MM.1S (cell line): Measurements from ENCODE around the gene THADA.

Experiments
- DNase-seq: peaks from one replicate; pipeline ENCODE4 v3.0.0-alpha.2; 2015
- H2AFZ ChIP-seq: fragments of 300-600 bp; sonication (generic); 2 replicates; pipeline ENCODE4 v1.6.0; 2016; ENCODE audit warnings: antibody characterized with exemption, low read length
- H3F3A ChIP-seq: fragments of 300-600 bp; sonication (generic); 2 replicates; pipeline ENCODE4 v1.6.1; 2016; ENCODE audit warnings: mild to moderate bottlenecking, antibody characterized with exemption, low read length, moderate library complexity, mixed read lengths; ENCODE audit not compliant: insufficient read depth
- H3K27ac ChIP-seq: fragments of 300-600 bp; sonication (generic); 2 replicates; pipeline ENCODE4 v1.5.1; 2016; ENCODE audit warnings: mild to moderate bottlenecking, low read length
- H3K27me3 ChIP-seq: fragments of 300-600 bp; sonication (generic); replicated peaks from 2 replicates; pipeline ENCODE4 v1.6.0; 2016; ENCODE audit warnings: low read length; ENCODE audit not compliant: insufficient read depth
- H3K36me3 ChIP-seq: fragments of 300-600 bp; sonication (generic); replicated peaks from 2 replicates; pipeline ENCODE4 v1.6.1; 2016; ENCODE audit warnings: mild to moderate bottlenecking, low read length, mixed read lengths; ENCODE audit not compliant: insufficient read depth
- H3K4me1 ChIP-seq: fragments of 300-600 bp; sonication (generic); 2 replicates; pipeline ENCODE4 v1.6.1; 2016; ENCODE audit warnings: low read length, mixed read lengths
- H3K4me2 ChIP-seq: fragments of 300-600 bp; sonication (generic); 2 replicates; pipeline ENCODE4 v1.6.0; 2016; ENCODE audit warnings: low read depth, low read length
- H3K4me3 ChIP-seq: fragments of 300-600 bp; sonication (generic); 2 replicates; pipeline ENCODE4 v1.5.1; 2016; ENCODE audit warnings: low read length, mixed read lengths
- H3K79me2 ChIP-seq: fragments of 300-600 bp; sonication (generic); 2 replicates; pipeline ENCODE4 v1.6.1; 2016; ENCODE audit warnings: mixed run types, low read length, mixed read lengths
- H3K9ac ChIP-seq: fragments of 300-600 bp; sonication (generic); 2 replicates; pipeline ENCODE4 v1.6.1; 2016; ENCODE audit warnings: low read length, mixed read lengths
- H3K9me2 ChIP-seq: fragments of 300-600 bp; sonication (generic); replicated peaks from 2 replicates; pipeline ENCODE4 v1.6.1; 2016; ENCODE audit warnings: mild to moderate bottlenecking, low read length, mixed read lengths; ENCODE audit not compliant: insufficient read depth
- H3K9me3 ChIP-seq: fragments of 300-600 bp; sonication (generic); replicated peaks from 2 replicates; pipeline ENCODE4 v1.6.1; 2016; ENCODE audit warnings: mild to moderate bottlenecking, low read length, mixed read lengths; ENCODE audit not compliant: insufficient read depth
- H4K20me1 ChIP-seq: fragments of 300-600 bp; sonication (generic); 2 replicates; pipeline ENCODE4 v1.6.1; 2016; ENCODE audit warnings: mild to moderate bottlenecking, low read length, moderate library complexity, mixed read lengths; ENCODE audit not compliant: insufficient read depth
- EZH2 ChIP-seq: fragments of 300-600 bp; sonication (generic); optimal IDR thresholded peaks from 2 replicates; pipeline ENCODE3; 2017; ENCODE audit warnings: low read depth, mild to moderate bottlenecking, antibody characterized with exemption, low read length, mixed read lengths
- EZH2phosphoT487 ChIP-seq: fragments of 300-600 bp; sonication (generic); IDR thresholded peaks from 2 replicates; pipeline ENCODE4 v1.6.1; 2018; ENCODE audit warnings: antibody characterized with exemption, low read length
- TF ChIP-seq, protein P1 (sequence below): fragments of 300-600 bp; sonication (generic); IDR thresholded peaks from 2 replicates; pipeline ENCODE4 v1.5.1; 2016; ENCODE audit warnings: antibody characterized with exemption, low read length, mixed read lengths

Gene THADA

GRCh38 chr2:43274721-43275120 is 321.1 kb downstream of the THADA start:
- H4K20me1 ChIP-seq: no peaks in the 10 kb centered on the region
- H3K4me1 ChIP-seq: no peaks in the 10 kb centered on the region
- no peaks in the 10 kb centered on the region for H3K27me3 ChIP-seq
- no peak overlapping the region for H3K4me3 ChIP-seq
- H3F3A ChIP-seq: no peaks in the 10 kb centered on the region
- no peak overlapping the region for H2AFZ ChIP-seq
- H3K36me3 ChIP-seq: no peaks in the 10 kb centered on the region
- no peak for DNase-seq
- no peak overlapping the region for H3K27ac ChIP-seq
- H3K79me2 ChIP-seq: no peaks in the 10 kb centered on the region
- H3K9ac ChIP-seq: no peak overlapping the region
- H3K4me2 ChIP-seq: no peak overlapping the region
- H3K9me3 ChIP-seq: no peaks in the 10 kb centered on the region
- H3K9me2 ChIP-seq: no peaks in the 10 kb centered on the region
- TF ChIP-seq, protein P1, sequence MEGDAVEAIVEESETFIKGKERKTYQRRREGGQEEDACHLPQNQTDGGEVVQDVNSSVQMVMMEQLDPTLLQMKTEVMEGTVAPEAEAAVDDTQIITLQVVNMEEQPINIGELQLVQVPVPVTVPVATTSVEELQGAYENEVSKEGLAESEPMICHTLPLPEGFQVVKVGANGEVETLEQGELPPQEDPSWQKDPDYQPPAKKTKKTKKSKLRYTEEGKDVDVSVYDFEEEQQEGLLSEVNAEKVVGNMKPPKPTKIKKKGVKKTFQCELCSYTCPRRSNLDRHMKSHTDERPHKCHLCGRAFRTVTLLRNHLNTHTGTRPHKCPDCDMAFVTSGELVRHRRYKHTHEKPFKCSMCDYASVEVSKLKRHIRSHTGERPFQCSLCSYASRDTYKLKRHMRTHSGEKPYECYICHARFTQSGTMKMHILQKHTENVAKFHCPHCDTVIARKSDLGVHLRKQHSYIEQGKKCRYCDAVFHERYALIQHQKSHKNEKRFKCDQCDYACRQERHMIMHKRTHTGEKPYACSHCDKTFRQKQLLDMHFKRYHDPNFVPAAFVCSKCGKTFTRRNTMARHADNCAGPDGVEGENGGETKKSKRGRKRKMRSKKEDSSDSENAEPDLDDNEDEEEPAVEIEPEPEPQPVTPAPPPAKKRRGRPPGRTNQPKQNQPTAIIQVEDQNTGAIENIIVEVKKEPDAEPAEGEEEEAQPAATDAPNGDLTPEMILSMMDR: no peak
- TF ChIP-seq EZH2phosphoT487 (no peak), EZH2 (no peak)

DNA sequence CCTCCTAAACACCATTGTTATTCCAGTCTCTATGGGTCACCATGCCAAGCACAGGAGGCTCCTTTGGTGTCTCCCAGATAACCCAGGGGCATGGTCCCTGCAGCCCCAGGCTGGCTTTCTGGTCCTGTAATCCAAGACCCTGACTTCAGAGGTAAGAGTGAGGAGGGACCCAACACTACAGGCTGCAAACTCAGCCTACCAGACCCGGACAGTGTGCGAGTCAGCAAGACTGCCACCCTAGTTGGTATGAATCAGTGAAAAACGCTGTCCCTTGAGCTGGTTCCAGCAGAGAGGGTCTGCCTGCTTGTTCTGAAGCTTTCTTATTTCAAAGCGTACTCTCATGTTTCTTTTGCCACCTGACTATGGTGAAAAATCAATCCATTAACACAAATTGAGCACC is 321.8 kb downstream of the THADA start:
- no peaks in the 10 kb centered on the region for H3K79me2 ChIP-seq
- no peaks in the 10 kb centered on the region for H3K36me3 ChIP-seq
- H3K4me2 ChIP-seq: no peak overlapping the region
- TF ChIP-seq EZH2phosphoT487: no peak
- no peak for TF ChIP-seq EZH2
- TF ChIP-seq, protein P1: no peak
- H3K9me2 ChIP-seq: no peaks in the 10 kb centered on the region
- H3K27ac ChIP-seq: no peak overlapping the region
- no peak overlapping the region for H3K9ac ChIP-seq
- DNase-seq: no peak
- H3K9me3 ChIP-seq: no peaks in the 10 kb centered on the region
- H4K20me1 ChIP-seq: no peaks in the 10 kb centered on the region
- H3K4me3 ChIP-seq: no peak overlapping the region
- H3K27me3 ChIP-seq: no peaks in the 10 kb centered on the region
- H3K4me1 ChIP-seq: no peaks in the 10 kb centered on the region
- no peaks in the 10 kb centered on the region for H3F3A ChIP-seq
- H2AFZ ChIP-seq: no peak overlapping the region

DNA sequence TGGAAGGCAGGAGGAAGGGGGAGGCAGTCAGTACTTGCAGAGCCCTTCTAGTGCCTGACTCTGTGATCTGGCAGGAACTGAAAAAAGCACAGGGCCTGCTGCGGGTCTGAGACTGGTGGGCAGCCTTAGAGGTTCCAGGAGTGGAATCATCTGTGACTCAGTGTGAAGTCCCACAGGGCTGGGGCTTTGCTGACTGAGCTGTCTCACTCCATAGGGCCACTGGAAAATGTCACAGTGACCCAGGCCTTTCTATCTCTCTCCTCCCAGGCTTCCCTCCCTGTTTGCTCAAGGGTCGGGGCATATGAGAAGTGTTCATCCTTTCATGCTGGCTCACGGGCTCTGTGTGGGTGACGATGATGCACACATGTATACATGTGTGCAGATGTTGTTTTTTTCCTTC is 322.3 kb downstream of the THADA start:
- Histone ChIP-seq H3F3A (no peaks in the 10 kb centered on the region), H3K4me2 (no peak overlapping the region), H3K9me3 (no peaks in the 10 kb centered on the region), H3K36me3 (no peaks in the 10 kb centered on the region), H3K27me3 (no peaks in the 10 kb centered on the region), H4K20me1 (no peaks in the 10 kb centered on the region), H3K4me1 (no peaks in the 10 kb centered on the region), H2AFZ (no peak overlapping the region), H3K9ac (no peak overlapping the region), H3K9me2 (no peaks in the 10 kb centered on the region), H3K27ac (no peak overlapping the region), H3K4me3 (no peak overlapping the region), H3K79me2 (no peaks in the 10 kb centered on the region)
- no peak for TF ChIP-seq EZH2
- DNase-seq: no peak

GRCh38 chr2:43270930-43271615 is 324.8 kb downstream of the THADA start:
- Histone ChIP-seq H3K36me3 (no peaks in the 10 kb centered on the region), H3K4me3 (no peak overlapping the region), H3K9me2 (no peaks in the 10 kb centered on the region), H2AFZ (no peak overlapping the region), H3K9me3 (no peaks in the 10 kb centered on the region), H4K20me1 (no peaks in the 10 kb centered on the region), H3K79me2 (no peaks in the 10 kb centered on the region), H3K27ac (no peak overlapping the region), H3F3A (no peaks in the 10 kb centered on the region), H3K27me3 (no peaks in the 10 kb centered on the region), H3K4me1 (no peaks in the 10 kb centered on the region), H3K4me2 (no peak overlapping the region), H3K9ac (no peak overlapping the region)
- TF ChIP-seq EZH2phosphoT487: no peak
- TF ChIP-seq EZH2: no peak
- TF ChIP-seq, protein P1: no peak
- DNase-seq: no peak
